ENCODE data around the gene MTRF1. TPM values are rescaled to one million over a fixed set of nuclear protein-coding genes. Genes with fewer than 3 reads are reported as not detected.

Gene MTRF1
- total and polyA plus RNA-seq, 9 of the 15 experiments (the other 6 are each of a cell fraction or from before 2014, with no cell fraction given) = 12.5 to 33.7 (median 20.1) TPM

DNA sequence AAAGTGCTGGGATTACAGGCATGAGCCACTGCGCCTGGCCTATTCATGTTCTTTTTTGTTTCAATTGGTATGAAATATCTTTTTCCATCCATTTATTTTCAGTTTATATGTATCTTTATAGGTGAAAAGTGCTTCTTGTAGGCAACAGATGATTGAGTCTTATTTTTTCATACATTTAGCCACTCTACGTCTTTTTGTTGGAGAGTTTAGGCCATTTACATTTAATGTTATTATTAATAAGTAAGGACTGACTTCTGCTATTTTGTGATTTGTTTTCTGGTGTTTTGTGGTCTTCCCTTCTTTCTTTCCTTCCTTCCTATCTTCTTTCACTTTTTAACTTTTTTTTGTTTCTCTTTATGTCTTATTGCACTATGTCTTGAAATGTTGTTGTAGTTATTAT, 52.3 kb downstream of the MTRF1 start:
- ATAC-seq (no peak), FAIRE-seq (no peak), DNase-seq (ENCODE audit: extremely low read depth in 1 of 4, low spot score in 3 of 4) (no peak)
- in situ Hi-C loops (cut with MboI) = no loop called here
- H3K4me1 ChIP-seq (replicated peaks in 1 of 2; ENCODE audit: control insufficient read depth in 2 of 2, insufficient read depth in 2 of 2, low read length in 2 of 2) = no peaks in the 10 kb centered on the region
- intact Hi-C loops (cut with micrococcal nuclease) = no loop called here
- CTCF ChIA-PET (ENCODE audit: low intra/inter-chr PET ratio) = no interaction called here
- no peaks in the 10 kb centered on the region for H3K36me3 ChIP-seq (ENCODE audit: control insufficient read depth, insufficient read depth, low read length)
- no peak overlapping the region for H3K27ac ChIP-seq (ENCODE audit: extremely low read depth, low read depth, low read length)
- no peak overlapping the region for H2AFZ ChIP-seq (ENCODE audit: low read depth, low read length)
- no peaks in the 10 kb centered on the region for H3K27me3 ChIP-seq (ENCODE audit: control insufficient read depth in 2 of 2, insufficient read depth in 2 of 2, low read length in 2 of 2)
- POLR2A ChIA-PET = no interaction called here
- no peak overlapping the region for H3K9ac ChIP-seq (ENCODE audit: insufficient read depth in 1 of 2, low read depth in 2 of 2, low read length in 2 of 2)
- no peak overlapping the region for H3K4me3 ChIP-seq
- H3K79me2 ChIP-seq (ENCODE audit: control insufficient read depth, insufficient read depth, low read length) = no peaks in the 10 kb centered on the region
- no peaks in the 10 kb centered on the region; the same call in 1 of the 2 replicates for H3K9me3 ChIP-seq (replicated peaks; ENCODE audit: control insufficient read depth, insufficient read depth, low read depth, low read length)
- TF ChIP-seq ZNF507 (tag; conservative IDR thresholded peaks at IDR 0.05) = peak; percentile 99
- peak; percentile 61 for TF ChIP-seq RBM25 (IDR thresholded peaks at IDR 0.05; ENCODE audit: low read depth, low read length, severe bottlenecking)
- peak; percentile 91 for TF ChIP-seq ZNF354B (CRISPR knock-in tag; IDR thresholded peaks at IDR 0.05)
- TF ChIP-seq, protein P1, sequence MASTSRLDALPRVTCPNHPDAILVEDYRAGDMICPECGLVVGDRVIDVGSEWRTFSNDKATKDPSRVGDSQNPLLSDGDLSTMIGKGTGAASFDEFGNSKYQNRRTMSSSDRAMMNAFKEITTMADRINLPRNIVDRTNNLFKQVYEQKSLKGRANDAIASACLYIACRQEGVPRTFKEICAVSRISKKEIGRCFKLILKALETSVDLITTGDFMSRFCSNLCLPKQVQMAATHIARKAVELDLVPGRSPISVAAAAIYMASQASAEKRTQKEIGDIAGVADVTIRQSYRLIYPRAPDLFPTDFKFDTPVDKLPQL (IDR thresholded peaks at IDR 0.05; ENCODE audit: extremely low read depth, insufficient read length) = no peak
- TF ChIP-seq, protein P2, sequence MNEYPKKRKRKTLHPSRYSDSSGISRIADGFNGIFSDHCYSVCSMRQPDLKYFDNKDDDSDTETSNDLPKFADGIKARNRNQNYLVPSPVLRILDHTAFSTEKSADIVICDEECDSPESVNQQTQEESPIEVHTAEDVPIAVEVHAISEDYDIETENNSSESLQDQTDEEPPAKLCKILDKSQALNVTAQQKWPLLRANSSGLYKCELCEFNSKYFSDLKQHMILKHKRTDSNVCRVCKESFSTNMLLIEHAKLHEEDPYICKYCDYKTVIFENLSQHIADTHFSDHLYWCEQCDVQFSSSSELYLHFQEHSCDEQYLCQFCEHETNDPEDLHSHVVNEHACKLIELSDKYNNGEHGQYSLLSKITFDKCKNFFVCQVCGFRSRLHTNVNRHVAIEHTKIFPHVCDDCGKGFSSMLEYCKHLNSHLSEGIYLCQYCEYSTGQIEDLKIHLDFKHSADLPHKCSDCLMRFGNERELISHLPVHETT (CRISPR knock-in tag; conservative IDR thresholded peaks at IDR 0.05 in 1 of 2, IDR thresholded peaks at IDR 0.05 in 1 of 2) = no peak
- H3K9me1 ChIP-seq (ENCODE audit: control insufficient read depth, insufficient read depth, low read length) = no peaks in the 10 kb centered on the region
- no peaks in the 10 kb centered on the region for H4K20me1 ChIP-seq (replicated peaks; ENCODE audit: control insufficient read depth, insufficient read depth, low read length)
- 96% methylated on average over 2 of the region's 2 CpGs for WGBS (ENCODE audit: insufficient coverage, low coverage, missing lambda C conversion rate)
- no peak overlapping the region for H3K4me2 ChIP-seq (ENCODE audit: insufficient read depth, low read length)
- BruUV-seq (replicated peaks) = no TSS peak
